HEK293 (cell line): ENCODE results near the gene APBA1.

Experiments
- YY2 ChIP-seq: fragments of 450-650 bp; formaldehyde crosslinking; IDR thresholded peaks from 2 replicates; pipeline ENCODE4 v1.5.1; 2016; ENCODE audit warnings: missing biosample characterization, missing genetic modification characterization
- ZBTB7A ChIP-seq: fragments of 450-650 bp; formaldehyde crosslinking; IDR thresholded peaks from 2 replicates; pipeline ENCODE4 v1.5.1; 2016; ENCODE audit warnings: low read depth, missing biosample characterization, missing genetic modification characterization
- ZNF121 ChIP-seq: fragments of 450-650 bp; formaldehyde crosslinking; IDR thresholded peaks from 2 replicates; pipeline ENCODE4 v1.5.1; 2016; ENCODE audit warnings: missing biosample characterization, missing genetic modification characterization
- ZNF133 ChIP-seq: fragments of 450-650 bp; formaldehyde crosslinking; IDR thresholded peaks from 2 replicates; pipeline ENCODE4 v1.5.1; 2016; ENCODE audit warnings: missing biosample characterization, missing genetic modification characterization
- ZNF155 ChIP-seq: fragments of 450-650 bp; formaldehyde crosslinking; IDR thresholded peaks from 2 replicates; pipeline ENCODE4 v1.5.1; 2016; ENCODE audit warnings: missing biosample characterization, missing genetic modification characterization
- ZNF366 ChIP-seq: fragments of 450-650 bp; formaldehyde crosslinking; conservative IDR thresholded peaks from 2 replicates; pipeline ENCODE4 v1.5.1; 2016; ENCODE audit warnings: missing biosample characterization, missing genetic modification characterization
- TF ChIP-seq, protein P1 (sequence below): fragments of 450-650 bp; formaldehyde crosslinking; IDR thresholded peaks from 2 replicates; pipeline ENCODE4 v1.5.1; 2016; ENCODE audit warnings: missing biosample characterization, missing genetic modification characterization
- TF ChIP-seq, protein P2 (sequence below): fragments of 450-650 bp; formaldehyde crosslinking; IDR thresholded peaks from 2 replicates; pipeline ENCODE4 v1.5.1; 2017; ENCODE audit warnings: missing biosample characterization, missing genetic modification characterization
- TF ChIP-seq, protein P3 (sequence below): fragments of 450-650 bp; IDR thresholded peaks from 2 replicates; pipeline ENCODE4 v1.5.1; 2018; ENCODE audit warnings: missing biosample characterization, mild to moderate bottlenecking, missing genetic modification characterization
- TF ChIP-seq, protein P4 (sequence below): fragments of 450-650 bp; formaldehyde crosslinking; IDR thresholded peaks from 2 replicates; pipeline ENCODE4 v1.5.1; 2016; ENCODE audit warnings: missing biosample characterization, missing genetic modification characterization

DNA sequence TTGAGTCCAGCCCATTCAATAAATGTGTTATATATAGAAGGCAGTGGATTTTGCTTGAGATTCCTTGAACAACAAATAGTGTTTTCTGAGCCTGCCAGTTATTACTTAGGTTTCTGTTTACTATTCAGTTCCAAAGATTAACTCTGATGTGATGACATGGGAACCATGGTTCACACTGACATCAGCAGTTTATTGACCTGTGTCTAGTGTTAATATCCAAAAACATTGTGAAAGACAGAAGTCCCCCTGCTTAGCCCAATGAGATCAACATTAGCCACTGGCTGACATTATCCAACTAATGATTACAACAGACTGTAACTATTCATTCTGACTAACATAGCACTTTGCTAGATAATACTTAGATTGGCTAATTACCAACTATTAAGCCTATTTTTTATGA lies 14.9 kb downstream of the APBA1 start:
- TF ChIP-seq, protein P1, sequence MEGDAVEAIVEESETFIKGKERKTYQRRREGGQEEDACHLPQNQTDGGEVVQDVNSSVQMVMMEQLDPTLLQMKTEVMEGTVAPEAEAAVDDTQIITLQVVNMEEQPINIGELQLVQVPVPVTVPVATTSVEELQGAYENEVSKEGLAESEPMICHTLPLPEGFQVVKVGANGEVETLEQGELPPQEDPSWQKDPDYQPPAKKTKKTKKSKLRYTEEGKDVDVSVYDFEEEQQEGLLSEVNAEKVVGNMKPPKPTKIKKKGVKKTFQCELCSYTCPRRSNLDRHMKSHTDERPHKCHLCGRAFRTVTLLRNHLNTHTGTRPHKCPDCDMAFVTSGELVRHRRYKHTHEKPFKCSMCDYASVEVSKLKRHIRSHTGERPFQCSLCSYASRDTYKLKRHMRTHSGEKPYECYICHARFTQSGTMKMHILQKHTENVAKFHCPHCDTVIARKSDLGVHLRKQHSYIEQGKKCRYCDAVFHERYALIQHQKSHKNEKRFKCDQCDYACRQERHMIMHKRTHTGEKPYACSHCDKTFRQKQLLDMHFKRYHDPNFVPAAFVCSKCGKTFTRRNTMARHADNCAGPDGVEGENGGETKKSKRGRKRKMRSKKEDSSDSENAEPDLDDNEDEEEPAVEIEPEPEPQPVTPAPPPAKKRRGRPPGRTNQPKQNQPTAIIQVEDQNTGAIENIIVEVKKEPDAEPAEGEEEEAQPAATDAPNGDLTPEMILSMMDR (tag by site-specific recombination) = no peak
- TF ChIP-seq, protein P2, sequence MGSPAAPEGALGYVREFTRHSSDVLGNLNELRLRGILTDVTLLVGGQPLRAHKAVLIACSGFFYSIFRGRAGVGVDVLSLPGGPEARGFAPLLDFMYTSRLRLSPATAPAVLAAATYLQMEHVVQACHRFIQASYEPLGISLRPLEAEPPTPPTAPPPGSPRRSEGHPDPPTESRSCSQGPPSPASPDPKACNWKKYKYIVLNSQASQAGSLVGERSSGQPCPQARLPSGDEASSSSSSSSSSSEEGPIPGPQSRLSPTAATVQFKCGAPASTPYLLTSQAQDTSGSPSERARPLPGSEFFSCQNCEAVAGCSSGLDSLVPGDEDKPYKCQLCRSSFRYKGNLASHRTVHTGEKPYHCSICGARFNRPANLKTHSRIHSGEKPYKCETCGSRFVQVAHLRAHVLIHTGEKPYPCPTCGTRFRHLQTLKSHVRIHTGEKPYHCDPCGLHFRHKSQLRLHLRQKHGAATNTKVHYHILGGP (tag by site-specific recombination) = no peak
- TF ChIP-seq ZNF121 (tag by site-specific recombination) (no peak), ZBTB7A (tag by site-specific recombination) (no peak), YY2 (tag by site-specific recombination) (no peak), ZNF133 (tag by site-specific recombination) (no peak), ZNF366 (tag by site-specific recombination) (no peak), ZNF155 (no peak)
- TF ChIP-seq, protein P3, sequence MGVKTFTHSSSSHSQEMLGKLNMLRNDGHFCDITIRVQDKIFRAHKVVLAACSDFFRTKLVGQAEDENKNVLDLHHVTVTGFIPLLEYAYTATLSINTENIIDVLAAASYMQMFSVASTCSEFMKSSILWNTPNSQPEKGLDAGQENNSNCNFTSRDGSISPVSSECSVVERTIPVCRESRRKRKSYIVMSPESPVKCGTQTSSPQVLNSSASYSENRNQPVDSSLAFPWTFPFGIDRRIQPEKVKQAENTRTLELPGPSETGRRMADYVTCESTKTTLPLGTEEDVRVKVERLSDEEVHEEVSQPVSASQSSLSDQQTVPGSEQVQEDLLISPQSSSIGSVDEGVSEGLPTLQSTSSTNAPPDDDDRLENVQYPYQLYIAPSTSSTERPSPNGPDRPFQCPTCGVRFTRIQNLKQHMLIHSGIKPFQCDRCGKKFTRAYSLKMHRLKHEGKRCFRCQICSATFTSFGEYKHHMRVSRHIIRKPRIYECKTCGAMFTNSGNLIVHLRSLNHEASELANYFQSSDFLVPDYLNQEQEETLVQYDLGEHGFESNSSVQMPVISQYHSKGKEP (tag by site-specific recombination) = no peak
- TF ChIP-seq, protein P4, sequence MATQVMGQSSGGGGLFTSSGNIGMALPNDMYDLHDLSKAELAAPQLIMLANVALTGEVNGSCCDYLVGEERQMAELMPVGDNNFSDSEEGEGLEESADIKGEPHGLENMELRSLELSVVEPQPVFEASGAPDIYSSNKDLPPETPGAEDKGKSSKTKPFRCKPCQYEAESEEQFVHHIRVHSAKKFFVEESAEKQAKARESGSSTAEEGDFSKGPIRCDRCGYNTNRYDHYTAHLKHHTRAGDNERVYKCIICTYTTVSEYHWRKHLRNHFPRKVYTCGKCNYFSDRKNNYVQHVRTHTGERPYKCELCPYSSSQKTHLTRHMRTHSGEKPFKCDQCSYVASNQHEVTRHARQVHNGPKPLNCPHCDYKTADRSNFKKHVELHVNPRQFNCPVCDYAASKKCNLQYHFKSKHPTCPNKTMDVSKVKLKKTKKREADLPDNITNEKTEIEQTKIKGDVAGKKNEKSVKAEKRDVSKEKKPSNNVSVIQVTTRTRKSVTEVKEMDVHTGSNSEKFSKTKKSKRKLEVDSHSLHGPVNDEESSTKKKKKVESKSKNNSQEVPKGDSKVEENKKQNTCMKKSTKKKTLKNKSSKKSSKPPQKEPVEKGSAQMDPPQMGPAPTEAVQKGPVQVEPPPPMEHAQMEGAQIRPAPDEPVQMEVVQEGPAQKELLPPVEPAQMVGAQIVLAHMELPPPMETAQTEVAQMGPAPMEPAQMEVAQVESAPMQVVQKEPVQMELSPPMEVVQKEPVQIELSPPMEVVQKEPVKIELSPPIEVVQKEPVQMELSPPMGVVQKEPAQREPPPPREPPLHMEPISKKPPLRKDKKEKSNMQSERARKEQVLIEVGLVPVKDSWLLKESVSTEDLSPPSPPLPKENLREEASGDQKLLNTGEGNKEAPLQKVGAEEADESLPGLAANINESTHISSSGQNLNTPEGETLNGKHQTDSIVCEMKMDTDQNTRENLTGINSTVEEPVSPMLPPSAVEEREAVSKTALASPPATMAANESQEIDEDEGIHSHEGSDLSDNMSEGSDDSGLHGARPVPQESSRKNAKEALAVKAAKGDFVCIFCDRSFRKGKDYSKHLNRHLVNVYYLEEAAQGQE (tag by site-specific recombination) = no peak
